GM19351 (cell line): ENCODE data around the gene PTGES2.
"Not testable (repeated sequence)": the region's sequence is repeated elsewhere in the genome, so short reads cannot be mapped to it uniquely, and the experiment has no call there.

ENCODE experiments used
- ATAC-seq: cut with Tn5 transposase; IDR thresholded peaks from one replicate; pipeline ENCODE4 v1.9.1; 2021; ENCODE audit warnings: mild to moderate bottlenecking, moderate library complexity; ENCODE audit not compliant: unreplicated experiment

PTGES2 gene

GRCh38 chr9:128092199-128092977 is 35.1 kb downstream of the PTGES2 start:
- no peak for ATAC-seq

- no peak for ATAC-seq
Measured at GRCh38 chr9:128091571-128091970, 36.0 kb downstream of the PTGES2 start.

- ATAC-seq: no peak
Measured at GRCh38 chr9:128091144-128091543, 36.4 kb downstream of the PTGES2 start.

GRCh38 chr9:128089299-128089698 is 38.2 kb downstream of the PTGES2 start:
- no peak for ATAC-seq

- ATAC-seq: no peak
Measured at GRCh38 chr9:128088253-128088945, 39.1 kb downstream of the PTGES2 start.

GRCh38 chr9:128087262-128087661 is 40.3 kb downstream of the PTGES2 start:
- no peak for ATAC-seq

GRCh38 chr9:128085943-128086342 is 41.6 kb downstream of the PTGES2 start:
- no peak for ATAC-seq

GRCh38 chr9:128084746-128085145 is 42.8 kb downstream of the PTGES2 start:
- ATAC-seq: no peak

- no peak for ATAC-seq
Measured at GRCh38 chr9:128082151-128082550, 45.4 kb downstream of the PTGES2 start.

- ATAC-seq: no peak
Measured at GRCh38 chr9:128081056-128081455, 46.5 kb downstream of the PTGES2 start.

- ATAC-seq: no peak
Measured at GRCh38 chr9:128080206-128080605, 47.3 kb downstream of the PTGES2 start.

- ATAC-seq: no peak
Measured at GRCh38 chr9:128078504-128079434, 48.8 kb downstream of the PTGES2 start.

GRCh38 chr9:128077847-128078503 is 49.6 kb downstream of the PTGES2 start:
- no peak for ATAC-seq

- ATAC-seq: no peak
Measured at GRCh38 chr9:128073253-128073886, 54.2 kb downstream of the PTGES2 start.

GRCh38 chr9:128072144-128073021 is 55.1 kb downstream of the PTGES2 start:
- no peak for ATAC-seq

- ATAC-seq: not testable (repeated sequence)
Measured at GRCh38 chr9:128071475-128071874, 56.1 kb downstream of the PTGES2 start.

GRCh38 chr9:128070874-128071273 is 56.7 kb downstream of the PTGES2 start:
- ATAC-seq: no peak
